IMR-90 (cell line): Measurements from ENCODE around the gene LSG1.

ENCODE experiments used
- BHLHE40 ChIP-seq: fragments of 150-350 bp; IDR thresholded peaks from 2 replicates; pipeline ENCODE4 v1.6.1; 2016; ENCODE audit warnings: mild to moderate bottlenecking, low read depth, low read length
- CEBPB ChIP-seq: IDR thresholded peaks from 2 replicates; pipeline ENCODE4 v1.6.1; 2012; ENCODE audit warnings: low read depth, low read length, improper control_type of control experiment
- FOS ChIP-seq: fragments of 150-350 bp; IDR thresholded peaks from 2 replicates; pipeline ENCODE4 v1.6.1; 2016; ENCODE audit warnings: low read depth, low read length
- MXI1 ChIP-seq: IDR thresholded peaks from 2 replicates; pipeline ENCODE4 v1.6.1; 2012; ENCODE audit warnings: low read depth, mild to moderate bottlenecking, low read length, moderate library complexity, borderline replicate concordance
- NFE2L2 ChIP-seq: fragments of 150-350 bp; IDR thresholded peaks from 2 replicates; pipeline ENCODE4 v1.6.1; 2016; ENCODE audit warnings: low read depth, mild to moderate bottlenecking, low read length
- POLR2A ChIP-seq: IDR thresholded peaks from 2 replicates; pipeline ENCODE4 v1.6.1; 2012; ENCODE audit warnings: mild to moderate bottlenecking, low read depth, low read length
- RAD21 ChIP-seq: IDR thresholded peaks from 2 replicates; pipeline ENCODE4 v1.6.1; 2012; ENCODE audit warnings: low read length, improper control_type of control experiment
- RFX5 ChIP-seq: IDR thresholded peaks from 2 replicates; pipeline ENCODE4 v1.8.0; 2012; ENCODE audit warnings: low read depth, mild to moderate bottlenecking, low read length, moderate library complexity
- TF ChIP-seq, protein P1 (sequence below): conservative IDR thresholded peaks from 2 replicates; pipeline ENCODE4 v1.5.1; 2012; ENCODE audit warnings: mild to moderate bottlenecking, low read depth, low read length, improper control_type of control experiment
- TF ChIP-seq, protein P2 (sequence below): fragments of 150-350 bp; IDR thresholded peaks from 2 replicates; pipeline ENCODE4 v1.6.1; 2017; ENCODE audit warnings: mild to moderate bottlenecking, antibody characterized with exemption, low read length, low read depth

DNA sequence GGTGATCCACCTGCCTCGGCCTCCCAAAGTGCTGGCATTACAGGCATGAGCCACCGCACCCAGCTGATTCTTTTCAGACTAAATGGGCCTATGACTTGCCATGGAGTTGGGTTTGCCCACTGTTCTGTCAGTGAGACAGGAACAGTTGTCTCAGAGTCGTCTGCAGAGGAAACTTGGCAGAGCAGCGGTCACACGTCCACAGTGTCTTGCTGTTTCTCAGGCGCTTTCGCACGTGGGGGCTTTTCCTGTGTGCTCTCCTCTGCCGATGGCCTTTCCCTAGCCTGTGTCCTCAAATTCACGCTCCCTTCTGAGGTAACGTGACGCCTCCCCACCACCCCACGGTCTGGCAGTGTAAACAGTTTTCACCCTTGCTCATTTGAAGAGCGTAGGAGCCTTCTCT, 50.0 kb downstream of the LSG1 start:
- TF ChIP-seq POLR2A: no peak
- TF ChIP-seq, protein P1, sequence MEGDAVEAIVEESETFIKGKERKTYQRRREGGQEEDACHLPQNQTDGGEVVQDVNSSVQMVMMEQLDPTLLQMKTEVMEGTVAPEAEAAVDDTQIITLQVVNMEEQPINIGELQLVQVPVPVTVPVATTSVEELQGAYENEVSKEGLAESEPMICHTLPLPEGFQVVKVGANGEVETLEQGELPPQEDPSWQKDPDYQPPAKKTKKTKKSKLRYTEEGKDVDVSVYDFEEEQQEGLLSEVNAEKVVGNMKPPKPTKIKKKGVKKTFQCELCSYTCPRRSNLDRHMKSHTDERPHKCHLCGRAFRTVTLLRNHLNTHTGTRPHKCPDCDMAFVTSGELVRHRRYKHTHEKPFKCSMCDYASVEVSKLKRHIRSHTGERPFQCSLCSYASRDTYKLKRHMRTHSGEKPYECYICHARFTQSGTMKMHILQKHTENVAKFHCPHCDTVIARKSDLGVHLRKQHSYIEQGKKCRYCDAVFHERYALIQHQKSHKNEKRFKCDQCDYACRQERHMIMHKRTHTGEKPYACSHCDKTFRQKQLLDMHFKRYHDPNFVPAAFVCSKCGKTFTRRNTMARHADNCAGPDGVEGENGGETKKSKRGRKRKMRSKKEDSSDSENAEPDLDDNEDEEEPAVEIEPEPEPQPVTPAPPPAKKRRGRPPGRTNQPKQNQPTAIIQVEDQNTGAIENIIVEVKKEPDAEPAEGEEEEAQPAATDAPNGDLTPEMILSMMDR: no peak
- TF ChIP-seq CEBPB: no peak
- TF ChIP-seq MXI1: no peak
- TF ChIP-seq NFE2L2: no peak
- TF ChIP-seq, protein P2, sequence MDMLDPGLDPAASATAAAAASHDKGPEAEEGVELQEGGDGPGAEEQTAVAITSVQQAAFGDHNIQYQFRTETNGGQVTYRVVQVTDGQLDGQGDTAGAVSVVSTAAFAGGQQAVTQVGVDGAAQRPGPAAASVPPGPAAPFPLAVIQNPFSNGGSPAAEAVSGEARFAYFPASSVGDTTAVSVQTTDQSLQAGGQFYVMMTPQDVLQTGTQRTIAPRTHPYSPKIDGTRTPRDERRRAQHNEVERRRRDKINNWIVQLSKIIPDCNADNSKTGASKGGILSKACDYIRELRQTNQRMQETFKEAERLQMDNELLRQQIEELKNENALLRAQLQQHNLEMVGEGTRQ: no peak
- TF ChIP-seq FOS: no peak
- no peak for TF ChIP-seq RAD21
- no peak for TF ChIP-seq RFX5
- no peak for TF ChIP-seq BHLHE40
